GM18870 (cell line): ENCODE data around the gene NSG1.

Experiments
- ATAC-seq: cut with Tn5 transposase; IDR thresholded peaks from one replicate; pipeline ENCODE4 v1.9.1; 2021; ENCODE audit warnings: moderate library complexity; ENCODE audit not compliant: unreplicated experiment

NSG1 gene

DNA sequence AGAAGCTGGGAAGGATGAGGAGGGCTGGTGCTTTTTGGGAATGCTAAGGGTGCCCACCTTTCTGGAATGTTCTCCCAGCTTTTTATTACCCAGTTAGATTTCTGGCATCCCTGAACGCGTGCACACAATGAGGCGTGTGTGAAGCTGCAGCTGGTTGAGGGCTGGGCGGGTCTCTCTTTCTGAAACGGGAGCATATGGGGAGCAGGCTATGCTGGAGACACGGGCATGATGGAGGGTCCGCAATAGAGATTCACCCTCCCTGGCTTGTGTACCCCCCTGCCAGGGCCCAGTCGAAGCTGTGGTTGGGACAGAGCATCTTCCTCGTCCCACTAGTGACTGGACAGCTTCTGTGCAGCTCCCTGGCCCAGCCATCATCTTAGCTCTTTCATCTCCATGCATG, 8.5 kb downstream of the NSG1 start:
- ATAC-seq: no peak

DNA sequence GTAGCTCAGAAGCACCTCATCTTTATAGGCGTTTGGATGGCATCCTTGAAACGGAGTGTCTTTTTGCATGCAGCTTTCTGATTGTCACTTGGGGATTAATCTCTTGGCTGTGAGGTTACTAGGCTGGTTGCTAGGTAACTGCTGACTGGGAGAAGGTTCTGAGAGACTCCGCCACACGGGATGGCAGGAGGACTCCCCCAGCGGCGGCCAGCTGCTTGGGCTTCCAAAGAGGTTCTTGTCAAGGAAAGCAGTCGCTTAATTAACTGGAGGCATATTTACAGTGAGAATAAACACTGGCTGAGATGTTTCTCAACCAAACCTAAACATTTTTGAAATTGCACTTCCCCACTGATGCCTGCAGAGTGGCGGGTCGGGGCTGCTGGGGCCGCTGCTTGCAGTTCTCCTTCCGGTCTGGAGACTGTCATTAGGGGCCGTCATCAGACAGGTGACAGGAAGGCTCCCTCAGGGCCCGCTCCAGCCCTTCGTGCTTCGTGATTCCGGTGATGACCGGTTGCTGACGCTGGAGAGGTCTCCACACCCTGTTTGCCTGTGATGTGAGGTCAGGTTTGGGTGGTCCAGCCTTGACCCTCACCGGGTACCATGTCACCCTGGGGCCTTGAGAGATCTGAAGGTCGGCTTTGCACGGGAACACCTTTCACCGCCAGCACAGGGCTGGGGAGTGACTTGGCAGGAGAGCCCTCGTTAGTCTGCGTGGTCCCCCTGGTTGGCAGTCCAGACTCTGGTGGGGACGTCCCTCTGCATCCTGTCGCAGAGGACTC, 9.1 kb downstream of the NSG1 start:
- no peak for ATAC-seq

DNA sequence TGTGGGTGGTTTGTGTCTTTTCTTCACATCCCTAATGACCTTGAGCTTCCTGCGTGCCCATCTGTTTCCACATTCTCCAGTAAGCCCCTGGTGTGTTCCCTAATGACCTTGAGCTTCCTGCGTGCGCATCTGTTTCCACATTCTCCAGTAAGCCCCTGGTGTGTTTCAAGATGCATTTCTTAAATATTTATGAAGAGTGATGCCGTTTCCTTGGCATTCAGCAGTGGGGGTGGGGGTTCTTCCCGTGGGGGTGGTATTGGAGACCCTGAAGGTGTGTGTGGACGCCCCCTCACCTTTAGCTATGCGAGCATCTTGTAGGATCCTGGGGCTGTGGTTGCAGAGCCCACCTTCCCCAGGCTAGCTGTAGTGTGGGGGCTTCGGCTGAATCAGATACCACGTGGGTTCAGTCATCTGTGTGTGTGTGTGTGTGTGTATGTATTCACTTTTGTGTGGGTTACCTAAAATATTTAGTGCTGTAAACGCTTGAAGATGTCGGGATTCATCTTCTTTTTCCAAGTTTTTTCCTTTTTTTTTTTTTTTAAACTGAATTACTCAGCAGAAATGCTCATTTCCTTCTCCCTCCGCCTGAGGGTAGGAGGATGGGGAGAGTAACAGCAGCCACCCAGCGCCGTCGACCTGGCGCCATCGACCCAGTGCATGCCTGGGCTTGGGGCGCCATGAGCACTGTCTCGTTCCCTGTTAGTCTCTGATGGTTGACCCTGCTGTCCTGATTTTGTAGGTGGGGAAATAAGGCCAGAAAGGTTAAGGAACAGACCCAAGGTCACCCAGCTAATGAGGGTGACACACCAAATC, 9.9 kb downstream of the NSG1 start:
- no peak for ATAC-seq

- ATAC-seq: no peak
Measured at GRCh38 chr4:4397441-4397819, 10.5 kb downstream of the NSG1 start.

DNA sequence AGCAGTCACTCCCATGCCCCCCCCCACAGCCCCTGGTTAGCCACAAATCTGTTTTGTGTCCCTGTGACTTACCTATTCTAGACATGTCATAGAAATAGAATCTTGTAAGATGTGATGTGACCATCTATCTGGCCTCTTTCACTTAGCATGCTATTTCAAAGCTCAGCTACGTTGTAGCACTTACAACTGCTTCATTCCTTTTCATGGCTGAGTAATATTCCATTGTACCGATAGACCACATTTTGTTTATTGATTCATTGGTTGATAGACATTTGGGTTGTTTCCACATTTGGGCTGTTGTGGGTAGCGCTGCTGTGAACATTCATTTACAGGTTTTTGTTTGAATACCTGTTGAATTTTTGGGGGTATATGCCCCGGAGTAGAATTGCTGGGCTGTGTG, 11.5 kb downstream of the NSG1 start:
- no peak for ATAC-seq

GRCh38 chr4:4401036-4401435, 14.1 kb downstream of the NSG1 start:
- no peak for ATAC-seq

GRCh38 chr4:4402966-4403365, 16.1 kb downstream of the NSG1 start:
- ATAC-seq: no peak

DNA sequence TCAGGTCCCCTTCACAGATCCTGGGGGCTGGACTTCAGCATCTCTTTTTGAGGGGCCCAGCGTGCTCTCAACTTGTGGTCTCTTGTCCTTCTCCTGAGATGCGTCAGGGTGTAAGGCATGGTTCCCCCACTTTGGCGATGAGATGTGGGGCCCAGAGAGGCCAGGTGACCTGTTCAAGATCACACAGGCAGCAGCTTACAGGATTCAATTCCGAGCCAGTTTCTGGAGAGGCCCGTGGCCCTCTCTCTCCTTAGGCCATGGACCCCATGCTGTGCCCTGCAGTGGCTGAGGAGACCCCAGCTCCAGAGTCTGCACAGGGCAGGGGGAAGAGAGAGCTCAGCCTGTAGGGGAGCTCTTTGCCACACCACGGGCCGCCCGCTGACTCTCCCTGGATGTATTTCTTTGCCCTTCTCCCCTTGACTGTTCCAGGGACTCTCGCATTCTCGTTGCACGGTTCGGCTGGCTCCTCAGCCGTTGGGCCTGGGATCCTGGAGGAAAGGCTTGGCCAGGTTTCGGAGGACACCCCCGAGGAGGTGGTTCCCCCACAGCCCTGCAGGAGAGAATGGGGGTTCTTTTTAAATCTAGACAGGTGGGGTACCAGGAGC, 18.6 kb downstream of the NSG1 start:
- no peak for ATAC-seq

DNA sequence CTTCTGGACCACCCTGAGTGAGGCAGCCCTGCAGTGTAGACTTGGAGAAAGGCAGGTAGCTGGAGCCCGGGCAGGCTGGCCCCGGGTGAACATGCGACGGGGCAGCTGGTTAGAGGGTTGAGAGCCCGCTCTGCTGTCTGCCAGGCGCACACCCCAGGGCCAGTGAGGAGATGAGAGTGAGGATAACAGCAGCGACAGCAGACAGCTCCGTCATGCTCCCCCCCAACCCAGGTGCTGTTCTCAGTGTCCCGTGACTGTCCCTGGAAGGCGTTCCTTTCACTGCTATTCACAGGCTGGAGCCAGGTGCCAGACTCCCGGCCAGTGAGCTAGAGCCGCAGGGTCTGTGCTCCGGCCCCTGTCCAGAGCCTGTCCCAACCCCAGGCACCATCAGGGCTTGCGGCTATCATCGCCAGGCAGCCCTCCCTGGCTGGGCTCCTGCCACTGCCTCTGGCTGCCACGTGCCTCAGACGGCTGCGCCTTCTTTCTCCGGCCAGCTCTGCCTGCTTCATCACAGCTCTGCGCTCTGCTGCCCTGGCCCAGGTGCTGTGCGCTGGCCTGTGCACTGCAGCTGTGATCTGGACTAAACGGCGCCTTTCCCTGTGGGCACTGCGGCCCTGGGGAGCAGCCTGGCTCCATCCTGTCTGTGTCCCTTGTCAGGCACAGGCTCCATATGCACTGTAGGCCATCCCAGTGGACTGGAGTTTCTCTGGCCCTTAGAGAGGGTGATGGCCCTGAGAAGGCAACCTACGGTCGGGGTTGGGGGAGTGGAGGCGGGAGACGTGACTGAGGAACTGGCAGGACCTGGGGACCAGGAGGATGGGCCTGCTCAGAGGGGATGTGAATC, 19.8 kb downstream of the NSG1 start:
- ATAC-seq: no peak

DNA sequence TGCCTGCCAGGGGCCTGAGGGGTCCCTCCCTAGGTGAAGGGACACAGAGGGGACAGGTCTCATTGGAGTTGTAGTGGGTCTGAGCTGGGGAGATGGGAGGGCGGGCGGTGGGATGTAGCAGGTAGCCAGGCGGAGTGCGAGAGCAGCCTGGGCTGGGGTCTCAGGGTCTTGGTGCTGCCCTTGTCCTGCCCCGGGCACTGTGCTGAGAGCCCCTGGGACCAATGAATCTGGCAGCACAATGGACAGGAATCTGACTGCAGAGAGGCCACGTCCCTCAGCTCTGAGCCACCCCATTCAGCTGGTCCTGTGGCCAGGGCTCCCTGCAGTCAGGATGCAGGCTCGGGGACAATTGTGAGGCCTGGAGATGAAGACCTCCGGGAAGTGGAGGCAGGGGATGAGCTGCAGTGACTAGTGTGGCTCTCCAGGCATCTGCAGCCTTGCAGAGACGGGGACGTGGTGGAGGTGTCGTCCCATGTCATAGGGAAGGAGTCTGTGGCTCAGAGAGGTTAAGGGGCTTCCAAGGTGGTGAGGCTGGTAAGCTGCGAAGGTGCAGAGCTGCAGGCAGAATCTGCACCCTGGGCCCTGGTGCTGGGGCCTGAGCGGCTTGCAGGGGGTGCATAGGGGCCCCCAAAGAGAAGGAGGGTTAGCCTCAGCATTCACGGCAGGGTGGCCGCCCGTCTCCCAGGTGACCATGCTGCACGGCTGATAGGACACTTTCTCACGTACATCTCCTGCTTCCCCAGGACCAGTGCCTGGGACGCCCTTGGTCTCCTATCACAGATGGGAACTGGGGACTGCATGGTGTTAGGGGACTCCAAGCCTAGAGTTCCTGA, 20.6 kb downstream of the NSG1 start:
- no peak for ATAC-seq

- no peak for ATAC-seq
Measured at GRCh38 chr4:4408132-4408523, 21.2 kb downstream of the NSG1 start.

DNA sequence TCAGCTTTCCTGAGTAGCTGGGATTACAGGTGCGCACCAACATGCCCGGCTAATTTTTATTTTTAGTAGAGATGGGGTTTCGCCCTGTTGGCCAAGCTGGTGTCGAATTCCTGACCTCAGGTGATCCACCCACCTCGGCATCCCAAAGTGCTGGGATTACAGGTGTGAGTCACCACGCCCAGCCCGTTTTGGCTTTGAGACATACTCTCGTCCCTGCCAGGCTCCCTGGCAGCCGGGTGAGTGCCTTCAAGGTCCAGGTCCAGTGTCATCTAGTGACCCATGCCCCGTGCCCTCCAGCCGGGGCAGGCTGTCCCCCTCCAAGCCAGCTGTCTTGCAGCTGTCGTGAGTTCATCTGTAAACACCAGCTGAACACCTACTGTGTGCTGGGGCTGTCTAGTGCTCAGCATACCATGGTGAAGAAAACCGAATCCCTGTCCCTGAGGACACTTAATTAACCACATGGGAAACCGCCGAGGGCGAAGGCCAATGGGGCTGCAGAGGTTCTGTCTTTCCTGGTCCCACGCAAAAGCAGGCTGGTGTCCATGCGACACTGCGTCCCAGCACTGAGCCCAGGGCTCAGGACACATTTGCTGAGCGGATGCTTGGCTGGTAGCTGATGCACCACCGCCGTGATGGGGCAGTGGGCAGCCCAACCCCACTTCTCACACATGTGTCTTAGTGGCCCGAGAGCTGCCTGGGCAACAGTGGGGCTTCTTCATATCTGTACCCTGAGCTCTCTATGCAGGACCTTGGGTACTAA, 21.9 kb downstream of the NSG1 start:
- ATAC-seq: no peak

DNA sequence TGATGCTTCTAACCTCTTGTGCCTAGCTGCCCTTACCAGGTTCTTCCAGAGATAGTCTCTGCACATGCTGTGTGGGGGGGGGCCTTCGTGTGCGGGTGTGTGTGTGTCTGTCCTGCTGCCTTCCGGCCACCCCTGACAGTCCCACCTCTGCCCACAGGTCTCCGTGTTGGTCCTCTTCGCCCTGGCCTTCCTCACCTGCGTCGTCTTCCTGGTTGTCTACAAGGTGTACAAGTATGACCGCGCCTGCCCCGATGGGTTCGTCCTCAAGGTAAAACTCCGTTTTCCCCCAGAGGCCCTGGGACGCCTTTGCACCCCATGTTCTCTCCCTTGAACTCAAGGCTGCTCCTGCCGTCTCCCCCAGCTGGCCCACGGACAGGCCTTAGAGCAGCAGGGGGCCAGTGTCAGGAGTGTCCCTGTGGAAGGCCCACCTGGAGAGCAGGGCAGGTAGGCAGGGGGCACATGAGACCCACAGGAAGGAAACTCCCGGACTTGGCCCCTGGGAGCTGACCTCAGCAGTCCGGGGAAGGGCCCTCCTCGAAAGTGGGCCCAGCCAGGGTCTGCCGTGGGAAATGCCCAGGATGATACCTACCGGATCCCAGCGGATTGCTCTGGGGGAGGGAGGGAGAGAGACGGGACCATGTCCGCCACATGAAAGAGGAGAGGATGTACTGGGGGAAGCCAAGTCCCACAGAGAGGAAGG, 22.7 kb downstream of the NSG1 start:
- no peak for ATAC-seq

DNA sequence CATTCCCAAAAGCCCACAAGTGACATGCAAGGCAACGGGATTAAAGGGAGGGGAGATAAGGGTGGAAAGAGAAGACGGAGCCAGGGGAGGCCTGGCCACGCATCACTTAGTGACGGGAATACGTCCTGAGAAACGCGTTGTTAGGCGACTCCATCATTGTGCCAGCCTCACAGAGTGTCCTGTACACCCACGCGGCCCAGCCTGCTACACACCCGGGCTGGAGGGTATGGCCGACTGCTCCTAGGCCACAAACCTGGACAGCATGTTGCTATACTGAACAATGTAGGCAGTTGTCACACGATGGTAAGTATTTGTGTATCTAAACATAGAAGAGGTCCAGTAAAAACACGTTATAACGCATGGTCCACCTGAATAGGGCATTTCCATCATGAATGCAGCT, 23.4 kb downstream of the NSG1 start:
- ATAC-seq: no peak

- no peak for ATAC-seq
Measured at GRCh38 chr4:4411906-4412305, 25.0 kb downstream of the NSG1 start.

DNA sequence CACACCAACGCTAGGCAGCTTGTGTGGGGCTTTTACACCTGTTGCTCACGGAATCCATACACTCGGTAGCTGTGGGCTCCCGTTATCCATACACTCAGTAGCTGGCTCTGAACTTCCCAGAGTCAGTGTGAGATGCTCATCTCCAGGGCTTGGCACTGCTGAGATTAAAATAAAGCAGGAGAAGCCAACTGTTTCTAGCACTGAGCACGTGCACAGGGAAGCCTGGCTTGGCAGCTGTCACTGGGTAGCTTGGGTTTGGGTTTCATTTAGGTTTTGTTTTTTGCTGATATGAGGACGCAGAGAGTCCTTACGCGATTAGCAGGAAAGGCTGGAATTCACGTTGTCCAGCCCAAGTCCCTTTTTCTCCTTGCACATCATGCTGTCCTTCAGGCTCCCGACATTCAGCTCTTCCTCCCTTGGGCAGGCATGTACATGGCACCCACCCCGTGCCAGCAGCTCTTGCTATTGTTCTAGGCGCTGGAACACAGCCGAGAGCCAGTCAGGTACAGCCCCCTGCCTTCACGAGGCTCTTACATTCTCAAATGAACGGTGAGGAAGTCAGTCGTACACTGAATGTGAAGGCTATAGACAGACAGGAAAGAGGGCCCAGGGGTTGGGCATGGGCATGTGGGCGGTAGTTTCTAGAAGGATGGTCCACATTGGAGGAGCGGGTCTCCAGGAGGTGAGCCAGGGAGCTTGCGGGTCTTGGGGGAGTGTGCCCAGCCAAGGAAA, 25.9 kb downstream of the NSG1 start:
- no peak for ATAC-seq

- no peak for ATAC-seq
Measured at GRCh38 chr4:4413373-4413725, 26.4 kb downstream of the NSG1 start.

DNA sequence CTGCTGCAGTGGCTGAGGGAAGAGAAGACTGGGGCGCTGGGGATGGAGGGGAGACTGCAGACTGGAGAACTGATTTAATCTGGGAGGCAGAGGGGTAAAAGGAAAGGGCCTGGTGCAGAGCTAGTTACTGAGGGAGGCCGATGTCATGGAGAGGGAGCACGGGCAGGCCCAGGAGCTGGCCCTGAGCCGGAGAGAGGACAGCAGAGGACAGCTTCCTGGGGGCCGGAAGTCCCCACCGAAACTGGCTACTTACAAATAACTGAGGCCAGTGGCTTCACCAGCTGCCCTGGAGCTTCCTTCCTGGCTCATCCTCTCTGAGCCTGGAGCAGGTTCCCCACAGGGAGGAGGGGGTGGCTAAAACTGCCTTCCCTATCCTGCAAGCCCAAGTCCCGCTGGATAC, 26.9 kb downstream of the NSG1 start:
- ATAC-seq: no peak
